NCI-H226 (cell line): ENCODE data around the gene CC2D2A.
A peak's percentile ranks its signal among the peaks of the same experiment; 100 is the strongest.
"Not testable (repeated sequence)": the region's sequence is repeated elsewhere in the genome, so short reads cannot be mapped to it uniquely, and the experiment has no call there.

Experiments used
- DNase-seq: peaks from one replicate; pipeline ENCODE4 v3.0.0-alpha.2; 2015

The CC2D2A gene

DNA sequence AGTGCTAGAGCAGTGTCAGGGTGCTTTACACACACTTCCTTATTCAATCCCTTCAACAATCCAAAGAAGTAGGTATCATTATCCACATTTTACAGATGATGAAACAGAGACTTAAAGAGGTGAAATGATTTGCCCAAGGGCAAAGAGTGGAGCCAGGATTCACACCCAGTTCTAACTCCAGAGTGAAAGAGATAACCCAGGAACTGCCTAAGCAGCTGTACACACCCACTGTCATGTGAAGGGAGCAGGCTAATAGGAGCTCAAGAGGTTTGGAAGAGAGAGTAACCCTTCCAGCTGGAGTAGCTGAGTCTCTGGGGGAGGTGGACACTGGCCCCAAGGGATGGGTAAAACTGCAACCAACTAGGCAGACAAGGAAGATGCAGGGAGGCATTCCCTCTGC lies 92.9 kb downstream of the CC2D2A start:
- DNase-seq, result peak; percentile 28

DNA sequence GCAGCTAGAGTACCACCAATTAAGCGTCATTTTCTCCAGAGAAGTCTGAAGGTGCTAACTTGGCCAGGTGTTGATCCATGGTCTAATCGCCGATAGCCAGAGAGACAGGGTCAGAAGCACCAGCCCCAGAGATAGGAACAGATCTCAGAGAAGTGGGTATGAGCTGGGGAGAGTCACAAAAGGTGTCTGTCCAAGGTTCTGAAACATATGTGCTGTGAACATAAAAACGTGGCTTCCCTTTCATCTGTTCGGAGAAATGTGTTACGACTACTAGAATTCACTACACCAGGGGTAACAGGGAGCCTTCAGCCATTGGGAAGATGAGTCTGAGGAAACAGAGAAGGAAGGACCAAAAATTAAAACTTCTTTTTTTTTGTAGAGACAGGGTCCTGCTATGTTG lies 94.2 kb downstream of the CC2D2A start:
- DNase-seq, result no peak

DNA sequence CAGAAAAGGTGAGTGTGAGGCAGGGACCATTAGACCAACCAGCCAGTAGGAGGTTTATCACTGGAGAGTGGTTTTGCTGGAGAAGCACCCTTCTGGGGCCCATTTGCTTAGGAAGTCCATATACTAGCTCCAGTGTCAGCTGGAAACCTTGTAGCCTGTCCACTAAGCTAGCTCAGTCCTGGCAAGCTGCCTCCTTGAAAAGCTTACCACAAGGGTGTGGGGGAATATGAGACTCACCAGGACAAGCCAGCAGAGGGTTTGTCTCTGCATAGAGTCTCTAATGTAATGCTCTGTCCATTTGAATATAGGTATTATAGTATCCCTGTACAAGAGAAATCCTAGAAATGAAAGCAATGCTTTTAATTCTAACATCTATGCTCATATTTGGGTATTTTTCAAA lies 99.1 kb downstream of the CC2D2A start:
- DNase-seq, result no peak

DNA sequence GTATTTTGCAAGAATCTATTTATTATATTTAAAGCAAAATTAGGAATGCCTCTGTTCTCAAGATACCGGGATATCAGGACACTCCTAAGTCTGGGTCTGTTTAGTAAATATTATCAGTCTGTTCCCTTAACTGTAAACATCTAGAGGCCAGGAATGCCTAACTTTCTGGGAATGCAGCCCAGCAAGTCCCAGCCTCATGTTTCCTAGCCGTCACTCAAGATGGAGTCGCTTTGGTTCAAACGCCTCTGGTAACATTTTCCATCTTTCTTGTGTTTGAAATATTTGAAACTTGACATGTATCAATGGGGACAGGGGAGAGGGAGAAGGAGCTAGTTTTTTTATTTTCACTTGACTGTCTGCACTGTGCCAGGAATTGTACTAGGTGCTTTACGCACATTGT lies 100.1 kb downstream of the CC2D2A start:
- DNase-seq, result no peak

DNA sequence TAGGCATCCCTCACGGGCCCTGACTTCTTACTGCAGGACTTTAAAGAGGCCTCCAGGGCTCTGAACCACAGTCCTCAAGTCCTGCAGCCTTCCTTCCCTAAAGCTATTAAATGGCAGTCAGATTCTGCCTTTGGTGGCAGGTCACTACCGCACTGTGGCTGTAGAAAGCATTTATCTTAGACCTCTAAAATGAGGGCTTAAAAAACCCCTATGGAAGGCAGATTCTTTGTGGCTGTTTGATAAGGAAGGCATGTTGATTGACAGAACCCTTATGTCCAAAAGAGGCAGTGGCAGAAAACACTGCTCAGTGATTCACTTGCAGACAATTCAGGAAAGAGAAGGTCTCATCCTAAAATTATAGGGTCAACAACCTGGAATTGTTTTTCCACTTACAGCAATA lies 106.3 kb downstream of the CC2D2A start:
- peak; percentile 43 for DNase-seq

DNA sequence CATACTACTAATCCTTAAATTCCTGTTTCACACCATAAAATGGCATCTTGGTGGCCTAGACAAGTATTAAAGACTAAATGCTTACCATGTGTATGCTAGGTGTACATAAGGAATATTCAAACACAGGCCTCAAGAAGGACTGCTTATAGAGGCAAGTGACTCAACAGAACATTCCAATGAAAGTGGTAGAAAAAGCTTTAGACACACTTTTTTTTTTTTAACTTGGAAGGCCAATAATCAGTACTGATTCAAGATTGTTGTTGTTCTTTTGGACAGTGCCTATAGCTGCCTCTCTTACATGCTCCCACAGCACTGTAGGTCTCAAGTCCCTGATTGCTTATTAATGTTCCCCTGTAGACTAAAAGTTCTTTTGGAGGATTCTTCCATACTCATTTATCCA lies 107.8 kb downstream of the CC2D2A start:
- DNase-seq, result no peak

DNA sequence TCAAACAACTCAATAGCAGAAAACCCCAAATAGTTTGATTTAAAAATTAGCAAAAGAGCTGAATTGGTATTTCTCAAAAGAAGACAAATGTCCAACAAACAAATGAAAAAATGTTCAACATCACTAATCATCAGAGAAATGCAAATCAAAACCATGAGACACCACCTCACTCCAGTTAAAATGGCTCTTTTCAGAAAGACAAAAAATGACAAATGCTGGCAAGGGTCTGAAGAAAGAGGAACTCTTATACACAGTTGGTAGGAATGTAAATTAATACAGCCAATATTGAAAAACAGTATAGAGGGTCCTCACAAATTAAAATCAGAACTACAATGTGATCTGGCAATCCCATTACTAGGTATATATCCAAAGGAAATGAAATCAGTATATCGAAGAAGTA lies 115.1 kb downstream of the CC2D2A start:
- no peak for DNase-seq

DNA sequence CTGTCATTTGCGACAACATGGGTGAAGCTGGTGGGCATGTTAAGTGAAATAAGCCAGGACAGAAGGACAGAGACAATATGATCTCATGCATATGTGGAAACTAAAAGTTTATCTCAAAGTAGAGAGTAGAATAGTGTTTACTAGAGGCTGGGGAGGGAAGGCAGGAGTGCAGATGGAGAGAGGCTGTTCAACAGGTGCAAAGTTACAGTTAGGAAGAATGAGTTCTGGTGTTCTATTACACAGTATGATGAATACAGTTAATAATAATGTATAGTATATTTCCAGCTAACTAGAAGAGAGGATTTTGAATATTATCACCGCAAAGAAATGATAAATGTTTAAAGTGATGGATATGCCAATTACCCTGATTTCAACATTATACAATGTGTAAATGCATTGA lies 115.6 kb downstream of the CC2D2A start:
- no peak for DNase-seq

DNA sequence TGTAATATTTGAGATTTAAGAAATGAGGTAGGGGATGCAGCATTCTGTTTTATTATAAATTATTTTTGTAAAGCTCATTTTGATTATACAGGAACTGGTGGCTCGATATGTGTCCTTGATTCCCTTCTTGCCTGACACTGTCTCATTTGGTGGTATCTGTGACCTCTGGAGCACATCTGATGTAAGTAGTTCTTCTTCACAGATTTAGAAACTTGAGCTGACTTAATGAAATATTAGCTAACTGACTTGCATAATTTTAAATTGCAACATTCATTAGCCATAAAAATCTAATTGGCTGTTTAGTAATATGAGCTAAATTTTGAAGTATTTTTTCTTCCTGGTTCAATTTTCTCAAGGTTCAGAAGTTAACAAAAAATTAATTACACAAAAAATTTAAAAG lies 116.4 kb downstream of the CC2D2A start:
- DNase-seq, result no peak

DNA sequence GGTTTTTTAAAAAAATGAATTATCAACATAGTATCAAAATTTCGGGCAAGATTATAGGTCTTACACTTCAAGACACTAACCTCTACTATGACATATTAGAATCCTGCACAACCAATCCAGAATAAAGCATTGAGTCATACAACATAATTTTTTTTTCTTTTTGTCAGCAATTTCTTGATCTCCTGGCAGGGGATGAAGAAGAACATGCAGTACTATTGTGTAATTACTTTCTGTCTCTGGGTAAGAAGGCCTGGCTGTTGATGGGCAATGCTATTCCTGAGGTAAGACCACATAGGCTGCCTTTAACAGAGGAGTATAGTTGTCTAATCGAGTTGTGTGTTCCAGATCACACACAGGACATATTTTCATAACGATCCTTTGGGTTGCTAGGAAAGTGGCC lies 118.0 kb downstream of the CC2D2A start:
- DNase-seq, result no peak

DNA sequence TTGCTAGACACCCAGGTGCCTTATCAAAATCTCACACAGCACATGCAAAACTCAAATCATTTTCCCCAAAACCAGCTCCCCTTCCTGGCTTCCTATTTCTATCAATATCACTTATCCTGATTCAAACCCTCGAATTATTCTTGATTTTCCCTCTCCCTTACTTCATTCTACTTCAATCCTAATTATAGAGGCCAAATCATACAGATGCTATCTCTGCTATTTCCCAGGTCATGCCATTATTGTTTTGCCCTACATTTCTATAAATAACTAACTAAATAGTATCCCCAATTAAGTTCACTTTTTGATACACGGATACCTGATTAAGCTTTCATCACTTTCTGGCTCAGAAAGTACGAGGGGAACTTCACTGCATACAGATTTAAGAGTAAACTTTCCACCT lies 123.1 kb downstream of the CC2D2A start:
- DNase-seq, result no peak

DNA sequence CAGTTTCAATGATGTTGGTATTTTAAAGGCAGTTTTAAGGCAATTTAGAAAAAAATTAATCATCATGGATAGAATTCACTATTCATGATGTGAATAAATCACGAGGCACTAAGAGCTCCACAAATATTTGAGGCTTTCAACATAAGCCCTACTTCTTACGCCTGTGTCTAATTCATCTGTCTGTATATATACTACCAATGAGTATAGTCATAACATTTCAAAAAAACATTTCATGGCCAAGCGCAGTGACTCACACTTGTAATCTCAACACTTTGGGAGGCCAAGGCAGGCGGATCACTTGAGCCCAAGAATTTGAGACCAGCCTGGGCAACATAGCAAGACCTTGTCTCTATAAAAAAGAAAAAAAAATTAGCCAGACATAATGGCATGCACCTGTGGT lies 129.0 kb downstream of the CC2D2A start:
- DNase-seq, result peak; percentile 16

DNA sequence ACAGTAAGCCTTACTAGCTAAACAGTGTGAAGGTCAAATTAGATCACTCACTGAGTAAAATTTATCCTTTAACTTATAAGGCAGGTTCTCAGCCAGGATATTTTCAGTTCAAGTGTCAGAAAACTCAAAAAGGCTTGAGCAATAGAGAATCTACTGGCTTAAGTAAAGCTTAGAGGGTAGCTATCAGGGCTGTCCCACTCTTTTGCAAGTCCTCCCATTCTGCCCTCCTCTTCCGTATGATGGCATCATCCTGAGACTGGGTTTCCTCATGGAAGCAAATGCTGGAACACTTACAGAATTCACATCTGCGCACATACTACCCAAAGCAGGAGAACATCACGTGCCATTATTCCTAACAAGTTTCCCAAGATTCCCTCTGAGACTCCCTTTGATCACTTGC lies 130.5 kb downstream of the CC2D2A start:
- no peak for DNase-seq

DNA sequence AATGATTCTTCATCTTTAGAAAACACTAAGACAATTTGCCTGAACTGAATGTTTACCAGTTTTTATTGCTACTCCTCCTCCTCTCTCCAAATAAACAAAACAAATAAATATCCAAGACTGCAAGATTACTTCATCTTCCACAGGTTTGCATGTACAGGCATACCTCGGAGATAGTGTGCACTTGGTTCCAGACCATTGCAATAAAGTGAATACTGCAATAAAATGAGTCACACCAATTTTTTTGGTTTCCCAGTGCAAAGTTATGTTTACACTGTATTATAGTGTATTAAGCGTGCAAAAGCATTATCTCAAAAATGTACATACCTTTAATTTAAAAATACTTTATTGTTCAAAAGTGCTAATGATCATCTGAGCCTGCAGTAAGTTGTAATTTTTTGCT lies 132.2 kb downstream of the CC2D2A start:
- no peak for DNase-seq

DNA sequence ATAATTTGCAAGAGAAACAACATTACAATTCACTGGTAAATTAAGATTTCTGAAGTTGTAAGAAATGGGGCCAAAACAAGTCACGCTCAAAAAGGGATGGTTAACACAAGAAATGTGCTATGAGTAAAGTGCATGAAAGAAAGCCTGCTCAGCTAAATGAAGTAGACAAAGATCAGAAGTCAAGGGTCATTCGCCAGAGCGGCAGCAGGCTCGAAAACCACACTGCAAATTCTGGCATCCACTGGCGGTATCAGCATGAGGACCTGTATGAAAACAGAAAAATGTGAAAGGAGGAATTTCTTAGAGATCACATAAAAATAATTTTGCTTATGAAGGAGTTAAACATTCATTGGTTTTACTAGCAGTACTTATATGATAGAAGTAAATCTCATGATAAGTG lies 135.9 kb downstream of the CC2D2A start:
- no peak for DNase-seq

DNA sequence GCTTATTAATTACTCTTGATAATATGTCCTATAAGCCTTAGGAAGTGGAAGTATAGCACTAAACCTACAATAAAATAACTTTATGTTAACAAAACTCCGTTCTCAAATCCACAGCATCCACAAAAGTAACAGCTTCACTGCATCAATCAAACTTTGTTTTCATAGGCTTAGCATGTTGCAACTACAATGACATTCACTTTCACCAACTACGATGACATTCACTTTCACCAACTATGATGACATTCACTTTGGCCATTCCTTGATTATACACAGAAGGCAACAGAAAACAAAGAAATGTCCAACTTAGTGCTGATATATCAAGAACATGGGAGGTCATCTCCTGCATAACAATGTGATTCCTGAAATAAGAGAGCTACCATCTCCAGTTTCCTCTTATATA lies 141.2 kb downstream of the CC2D2A start:
- no peak for DNase-seq

DNA sequence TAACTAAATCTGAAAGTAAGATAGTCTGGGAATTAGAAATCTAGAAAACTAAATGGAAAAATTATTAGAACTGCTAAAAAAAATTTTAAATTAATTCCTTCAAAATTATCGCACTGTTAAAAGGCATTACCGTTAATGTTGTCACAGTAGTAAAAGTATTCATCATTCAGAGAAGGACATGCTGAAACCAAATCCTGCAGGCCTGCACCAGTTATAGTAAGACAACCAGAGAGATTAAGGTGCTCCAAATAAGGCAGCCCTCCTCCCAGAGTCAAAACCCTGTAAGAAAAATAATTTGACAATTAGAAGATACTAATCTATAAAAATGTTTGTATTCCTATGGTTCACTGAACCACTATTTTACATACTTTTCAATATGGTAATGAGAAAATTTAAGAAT lies 142.5 kb downstream of the CC2D2A start:
- DNase-seq, result no peak

DNA sequence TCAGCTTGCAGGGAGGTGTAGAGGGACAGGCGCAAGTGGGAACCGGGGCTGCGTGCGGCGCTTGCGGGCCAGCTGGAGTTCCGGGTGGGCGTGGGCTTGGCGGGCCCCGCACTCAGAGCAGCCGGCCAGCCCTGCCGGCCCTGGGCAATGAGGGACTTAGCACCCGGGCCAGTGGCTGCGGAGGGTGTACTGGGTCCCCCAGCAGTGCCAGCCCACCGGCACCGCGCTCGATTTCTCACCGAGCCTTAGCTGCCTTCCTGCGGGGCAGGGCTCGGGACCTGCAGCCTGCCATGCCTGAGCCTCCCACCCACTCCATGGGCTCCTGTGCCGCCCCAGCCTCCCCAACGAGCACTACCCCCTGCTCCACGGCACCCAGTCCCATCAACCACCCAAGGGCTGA lies 145.2 kb downstream of the CC2D2A start:
- not testable (repeated sequence) for DNase-seq

DNA sequence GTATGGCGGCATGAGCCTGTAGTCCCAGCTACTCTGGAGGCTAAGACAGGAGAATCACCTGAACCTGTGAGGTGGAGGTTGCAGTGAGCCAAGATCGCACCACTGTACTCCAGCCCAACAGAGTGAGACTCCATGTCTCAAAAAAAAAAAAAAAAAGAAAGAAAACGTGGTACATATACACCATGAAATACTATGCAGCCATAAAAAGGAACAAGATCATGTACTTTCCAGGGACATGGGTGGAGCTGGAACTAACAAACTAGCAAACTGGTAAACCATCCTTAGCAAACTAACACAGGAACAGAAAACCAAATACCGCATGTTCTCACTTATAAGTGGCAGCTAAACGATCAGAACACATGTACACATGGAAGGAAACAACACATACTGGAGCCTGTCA lies 147.7 kb downstream of the CC2D2A start:
- not testable (repeated sequence) for DNase-seq

DNA sequence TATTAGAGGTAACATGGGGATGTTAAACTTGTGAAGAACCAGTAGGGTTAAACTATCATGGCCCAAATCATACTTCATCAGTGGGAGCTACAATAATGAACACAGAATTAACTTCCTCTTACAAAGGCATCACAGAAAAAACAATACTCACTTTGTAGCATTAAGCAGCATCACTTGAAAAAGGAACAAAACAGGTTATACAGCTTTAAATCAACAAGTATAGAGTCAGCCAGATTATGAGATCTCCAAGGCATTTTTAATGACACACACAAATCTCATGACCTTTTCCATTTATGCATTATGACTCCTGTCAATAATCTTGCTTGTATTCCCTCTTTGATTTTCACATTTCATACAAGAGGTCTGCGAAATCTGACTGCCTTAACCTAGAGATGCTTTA lies 167.1 kb downstream of the CC2D2A start:
- DNase-seq, result no peak

DNA sequence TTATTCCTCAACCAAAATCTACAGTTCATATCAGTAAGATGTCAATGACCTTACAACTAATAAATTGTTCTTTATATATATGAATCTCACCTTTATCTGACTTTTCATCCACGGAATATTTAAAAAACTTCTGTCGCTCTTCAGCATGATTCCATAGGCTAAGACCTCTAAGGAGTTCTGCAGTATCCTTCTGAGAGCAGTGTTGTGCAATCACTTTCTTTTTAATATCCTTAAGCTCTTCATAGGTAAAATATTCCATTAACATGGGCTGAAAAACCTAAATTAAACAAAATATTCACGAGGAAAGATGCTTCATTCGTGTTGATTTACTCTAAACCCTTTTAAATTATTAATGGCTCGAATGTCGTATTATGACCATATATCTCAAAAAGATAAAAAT lies 168.7 kb downstream of the CC2D2A start:
- no peak for DNase-seq

DNA sequence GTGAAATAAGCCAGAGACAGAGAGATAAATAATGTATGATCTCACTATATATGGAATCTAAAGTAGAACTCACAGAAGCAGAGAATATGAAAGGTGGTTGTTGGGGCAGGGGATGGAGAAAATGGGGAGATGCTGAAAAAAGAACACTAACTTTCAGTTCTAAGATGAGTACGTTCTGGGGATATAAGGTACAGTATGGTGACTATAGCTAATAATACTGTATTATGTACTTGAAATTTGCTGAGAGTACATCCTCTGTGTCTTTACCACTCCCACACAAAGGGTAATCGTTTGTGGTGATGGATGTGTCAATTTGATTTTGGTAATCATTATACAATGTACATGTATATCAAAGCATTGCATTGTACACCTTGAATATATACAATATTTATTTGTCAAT lies 178.9 kb downstream of the CC2D2A start:
- DNase-seq, result no peak

DNA sequence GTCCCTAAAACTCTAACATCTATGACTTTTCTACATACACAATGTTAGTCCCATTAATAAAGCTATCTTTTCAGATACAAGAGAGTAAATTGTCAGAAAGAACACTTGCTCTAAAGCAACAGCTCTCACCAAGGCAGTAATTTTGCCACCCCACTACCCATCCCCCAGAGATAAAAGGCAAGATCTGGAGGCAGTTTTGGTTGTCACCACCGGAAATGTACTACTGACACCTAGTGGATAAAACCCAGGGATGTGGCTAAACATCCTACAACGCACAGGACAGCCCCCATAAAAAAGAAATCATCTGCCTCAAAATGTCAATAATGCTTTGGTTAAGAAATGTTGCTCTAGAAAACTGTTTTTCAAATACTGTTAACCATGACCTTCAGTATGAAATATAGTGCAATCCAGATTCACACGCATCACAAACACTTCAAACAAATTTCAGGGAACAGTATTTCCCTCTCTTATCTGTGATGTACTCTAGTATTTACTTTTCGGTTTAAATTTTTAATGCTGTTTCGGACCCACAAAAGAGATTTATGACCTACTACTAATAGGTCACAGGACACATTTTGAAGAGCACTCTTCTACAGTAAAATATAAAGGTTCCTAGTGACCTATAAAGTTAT lies 180.3 kb downstream of the CC2D2A start:
- DNase-seq, result peak; percentile 43
